MM.1S (cell line): ENCODE data around the gene PTGR3.

Experiments used
- EZH2 ChIP-seq: fragments of 300-600 bp; sonication (generic); optimal IDR thresholded peaks from 2 replicates; pipeline ENCODE3; 2017; ENCODE audit warnings: low read depth, mild to moderate bottlenecking, antibody characterized with exemption, low read length, mixed read lengths
- EZH2phosphoT487 ChIP-seq: fragments of 300-600 bp; sonication (generic); IDR thresholded peaks from 2 replicates; pipeline ENCODE4 v1.6.1; 2018; ENCODE audit warnings: antibody characterized with exemption, low read length
- TF ChIP-seq, protein P1 (sequence below): fragments of 300-600 bp; sonication (generic); IDR thresholded peaks from 2 replicates; pipeline ENCODE4 v1.5.1; 2016; ENCODE audit warnings: antibody characterized with exemption, low read length, mixed read lengths

- TF ChIP-seq, protein P1, sequence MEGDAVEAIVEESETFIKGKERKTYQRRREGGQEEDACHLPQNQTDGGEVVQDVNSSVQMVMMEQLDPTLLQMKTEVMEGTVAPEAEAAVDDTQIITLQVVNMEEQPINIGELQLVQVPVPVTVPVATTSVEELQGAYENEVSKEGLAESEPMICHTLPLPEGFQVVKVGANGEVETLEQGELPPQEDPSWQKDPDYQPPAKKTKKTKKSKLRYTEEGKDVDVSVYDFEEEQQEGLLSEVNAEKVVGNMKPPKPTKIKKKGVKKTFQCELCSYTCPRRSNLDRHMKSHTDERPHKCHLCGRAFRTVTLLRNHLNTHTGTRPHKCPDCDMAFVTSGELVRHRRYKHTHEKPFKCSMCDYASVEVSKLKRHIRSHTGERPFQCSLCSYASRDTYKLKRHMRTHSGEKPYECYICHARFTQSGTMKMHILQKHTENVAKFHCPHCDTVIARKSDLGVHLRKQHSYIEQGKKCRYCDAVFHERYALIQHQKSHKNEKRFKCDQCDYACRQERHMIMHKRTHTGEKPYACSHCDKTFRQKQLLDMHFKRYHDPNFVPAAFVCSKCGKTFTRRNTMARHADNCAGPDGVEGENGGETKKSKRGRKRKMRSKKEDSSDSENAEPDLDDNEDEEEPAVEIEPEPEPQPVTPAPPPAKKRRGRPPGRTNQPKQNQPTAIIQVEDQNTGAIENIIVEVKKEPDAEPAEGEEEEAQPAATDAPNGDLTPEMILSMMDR = no peak
- TF ChIP-seq EZH2 (no peak), EZH2phosphoT487 (no peak)
Observed at GRCh38 chr18:75227535-75228296, 18.8 kb upstream of the PTGR3 start.
